Esophagus squamous epithelium (tissue), 4 donors: Measurements from ENCODE around the gene CCR5.

Source experiments
- CTCF ChIP-seq, 6 experiments: fragments of 450-650 bp in 4 of 6; fragments of 200-600 bp in 2 of 6; sonication (generic) in 2 of 6; IDR thresholded peaks; one replicate each; pipeline ENCODE4 v1.5.1; 2016 to 2019; ENCODE audit warnings: antibody characterized with exemption in 6 of 6, mild to moderate bottlenecking in 4 of 6, moderate library complexity in 4 of 6
- POLR2A ChIP-seq, 4 donors: fragments of 450-650 bp; IDR thresholded peaks; one replicate each; pipeline ENCODE4 v1.6.1; 2017; ENCODE audit warnings: antibody characterized with exemption in 4 of 4, mild to moderate bottlenecking in 4 of 4, moderate library complexity in 3 of 4

- TF ChIP-seq POLR2A (IDR thresholded peaks at IDR 0.05), result no peak
- no peak for TF ChIP-seq CTCF (IDR thresholded peaks at IDR 0.05)
These were observed 15.8 kb upstream of the CCR5 start for GRCh38 chr3:46354984-46355383.
